GM19468 (cell line): ENCODE results near the gene CCR5AS.
"Not testable (repeated sequence)": the region's sequence is repeated elsewhere in the genome, so short reads cannot be mapped to it uniquely, and the experiment has no call there.

Experiments used
- ATAC-seq: cut with Tn5 transposase; IDR thresholded peaks from one replicate; pipeline ENCODE4 v1.9.1; 2021; ENCODE audit warnings: mild to moderate bottlenecking, moderate library complexity, moderate number of reproducible peaks; ENCODE audit not compliant: unreplicated experiment; ENCODE audit errors: extremely low read depth

The CCR5AS gene

GRCh38 chr3:46407970-46408369, 1.1 kb upstream of the CCR5AS start:
- no peak for ATAC-seq

GRCh38 chr3:46406443-46406787, 451 bp downstream of the CCR5AS start:
- ATAC-seq = no peak

- no peak for ATAC-seq
These were observed 1.4 kb downstream of the CCR5AS start for GRCh38 chr3:46405301-46406019.

GRCh38 chr3:46402902-46403301, 4.0 kb downstream of the CCR5AS start:
- ATAC-seq = not testable (repeated sequence)

GRCh38 chr3:46401579-46401978, 5.3 kb downstream of the CCR5AS start:
- no peak for ATAC-seq

GRCh38 chr3:46400846-46401245, 6.0 kb downstream of the CCR5AS start:
- no peak for ATAC-seq

- ATAC-seq = no peak
These were observed 6.7 kb downstream of the CCR5AS start for GRCh38 chr3:46400000-46400734.

GRCh38 chr3:46399557-46399956, 7.3 kb downstream of the CCR5AS start:
- ATAC-seq = no peak

GRCh38 chr3:46399098-46399497, 7.8 kb downstream of the CCR5AS start:
- ATAC-seq = no peak

- ATAC-seq = no peak
These were observed 8.5 kb downstream of the CCR5AS start for GRCh38 chr3:46398186-46398955.

- no peak for ATAC-seq
These were observed 9.8 kb downstream of the CCR5AS start for GRCh38 chr3:46397111-46397510.

GRCh38 chr3:46395766-46396530, 10.9 kb downstream of the CCR5AS start:
- ATAC-seq = no peak

- no peak for ATAC-seq
These were observed 11.6 kb downstream of the CCR5AS start for GRCh38 chr3:46395210-46395661.

- no peak for ATAC-seq
These were observed 13.1 kb downstream of the CCR5AS start for GRCh38 chr3:46393554-46394434.

GRCh38 chr3:46393011-46393410, 13.9 kb downstream of the CCR5AS start:
- no peak for ATAC-seq

GRCh38 chr3:46391526-46391925, 15.3 kb downstream of the CCR5AS start:
- not testable (repeated sequence) for ATAC-seq

GRCh38 chr3:46389306-46389705, 17.6 kb downstream of the CCR5AS start:
- no peak for ATAC-seq

- not testable (repeated sequence) for ATAC-seq
These were observed 18.0 kb downstream of the CCR5AS start for GRCh38 chr3:46388847-46389246.

- ATAC-seq = no peak
These were observed 20.7 kb downstream of the CCR5AS start for GRCh38 chr3:46386205-46386604.
